GM13976 (cell line): ENCODE data around the gene NAALADL2.

Source experiments
- DNase-seq: peaks from one replicate; pipeline ENCODE4 v3.0.0; 2012; ENCODE audit warnings: low spot score
- CTCF ChIP-seq: IDR thresholded peaks from 2 replicates; pipeline ENCODE4 v1.5.1; 2012; ENCODE audit warnings: borderline replicate concordance, mild to moderate bottlenecking; ENCODE audit not compliant: insufficient read depth; ENCODE audit errors: extremely low read depth, missing control alignments, control extremely low read depth
- in situ Hi-C: fragments of 300-500 bp; cut with MboI; formaldehyde crosslinking; loops from one replicate; pipeline ENCODE4 v1.12.0; 2022; ENCODE audit warnings: low sequenced_read_pairs, mixed read lengths, inconsistent platforms; ENCODE audit not compliant: unreplicated experiment

Gene NAALADL2

GRCh38 chr3:175640958-175641357, 781.8 kb downstream of the NAALADL2 start:
- in situ Hi-C loops, result no loop called here
- DNase-seq, result no peak

DNA sequence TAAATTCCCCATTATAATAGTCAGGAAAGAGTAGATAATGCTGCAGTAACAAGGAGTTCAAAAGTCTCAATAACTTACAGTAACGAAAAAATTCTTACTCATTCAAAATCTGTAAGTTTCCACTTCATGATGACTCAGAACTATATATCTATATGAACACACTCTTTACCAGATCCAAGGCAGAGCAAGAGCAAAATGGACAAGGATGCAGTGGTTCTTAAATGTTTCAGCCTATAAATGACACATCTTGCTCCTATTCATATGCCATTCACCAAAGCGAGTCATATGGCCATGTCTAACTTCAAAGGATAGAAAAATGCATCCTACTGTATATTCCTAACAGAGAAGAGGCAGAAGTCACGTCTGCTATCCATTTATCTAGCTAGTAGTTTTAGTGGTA, 787.7 kb downstream of the NAALADL2 start:
- no peak for DNase-seq
- in situ Hi-C loops, result no loop called here
- TF ChIP-seq CTCF, result no peak

More at GRCh38 chr3:175640958-175641357, 781.8 kb downstream of the NAALADL2 start:
- no peak for TF ChIP-seq CTCF

GRCh38 chr3:175648899-175649298, 789.8 kb downstream of the NAALADL2 start:
- no peak for DNase-seq
- no peak for TF ChIP-seq CTCF
- in situ Hi-C loops, result no loop called here

DNA sequence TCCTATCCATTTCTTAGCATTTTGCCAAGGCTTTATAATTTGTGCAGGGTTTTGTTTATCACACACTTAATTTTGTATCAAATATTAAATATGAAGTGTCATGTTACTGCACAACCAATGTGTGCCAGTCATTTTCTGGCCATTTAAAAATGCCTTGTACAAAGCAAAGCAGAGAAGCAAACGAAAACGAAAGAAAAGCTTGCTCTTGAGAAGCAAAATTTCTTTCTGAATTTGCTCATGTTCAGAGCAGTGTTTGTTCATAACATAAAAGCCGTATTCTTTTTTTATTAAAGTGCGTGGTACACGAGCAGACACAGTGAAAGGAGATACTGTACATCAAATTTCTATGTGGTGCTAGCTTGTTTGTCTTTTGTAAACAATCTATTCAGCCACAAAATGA, 792.6 kb downstream of the NAALADL2 start:
- no peak for DNase-seq
- in situ Hi-C loops, result no loop called here
- TF ChIP-seq CTCF, result no peak

- DNase-seq, result no peak
- in situ Hi-C loops, result no loop called here
- no peak for TF ChIP-seq CTCF
These were observed 796.2 kb downstream of the NAALADL2 start for GRCh38 chr3:175655351-175655750.

GRCh38 chr3:175656461-175656860, 797.3 kb downstream of the NAALADL2 start:
- TF ChIP-seq CTCF, result no peak
- in situ Hi-C loops, result no loop called here
- no peak for DNase-seq

- no peak for TF ChIP-seq CTCF
- no peak for DNase-seq
- in situ Hi-C loops, result no loop called here
These were observed 800.7 kb downstream of the NAALADL2 start for GRCh38 chr3:175659670-175660350.
